Loucy (cell line): ENCODE measurements around the gene CCND1.

Experiments
- EZH2phosphoT487 ChIP-seq: fragments of 200-600 bp; IDR thresholded peaks from 2 replicates; pipeline ENCODE4 v1.6.1; 2018; ENCODE audit warnings: antibody characterized with exemption, mild to moderate bottlenecking, moderate library complexity, borderline replicate concordance
- TF ChIP-seq, protein P1 (sequence below): fragments of 200-600 bp; sonication (generic); conservative IDR thresholded peaks from 2 replicates; pipeline ENCODE4 v1.5.1; 2014; ENCODE audit warnings: mild to moderate bottlenecking, antibody characterized with exemption, low read length

GRCh38 chr11:69670158-69670845 lies 29.3 kb downstream of the CCND1 start:
- TF ChIP-seq, protein P1, sequence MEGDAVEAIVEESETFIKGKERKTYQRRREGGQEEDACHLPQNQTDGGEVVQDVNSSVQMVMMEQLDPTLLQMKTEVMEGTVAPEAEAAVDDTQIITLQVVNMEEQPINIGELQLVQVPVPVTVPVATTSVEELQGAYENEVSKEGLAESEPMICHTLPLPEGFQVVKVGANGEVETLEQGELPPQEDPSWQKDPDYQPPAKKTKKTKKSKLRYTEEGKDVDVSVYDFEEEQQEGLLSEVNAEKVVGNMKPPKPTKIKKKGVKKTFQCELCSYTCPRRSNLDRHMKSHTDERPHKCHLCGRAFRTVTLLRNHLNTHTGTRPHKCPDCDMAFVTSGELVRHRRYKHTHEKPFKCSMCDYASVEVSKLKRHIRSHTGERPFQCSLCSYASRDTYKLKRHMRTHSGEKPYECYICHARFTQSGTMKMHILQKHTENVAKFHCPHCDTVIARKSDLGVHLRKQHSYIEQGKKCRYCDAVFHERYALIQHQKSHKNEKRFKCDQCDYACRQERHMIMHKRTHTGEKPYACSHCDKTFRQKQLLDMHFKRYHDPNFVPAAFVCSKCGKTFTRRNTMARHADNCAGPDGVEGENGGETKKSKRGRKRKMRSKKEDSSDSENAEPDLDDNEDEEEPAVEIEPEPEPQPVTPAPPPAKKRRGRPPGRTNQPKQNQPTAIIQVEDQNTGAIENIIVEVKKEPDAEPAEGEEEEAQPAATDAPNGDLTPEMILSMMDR: peak; percentile 89
- no peak for TF ChIP-seq EZH2phosphoT487
